SK-N-MC (cell line): ENCODE data around the gene GNLY.

Experiments used
- EZH2 ChIP-seq: fragments of 200-600 bp; sonication (generic); IDR thresholded peaks from one replicate; pipeline ENCODE4 v1.6.1; 2017; ENCODE audit warnings: antibody characterized with exemption
- FOXP2 ChIP-seq: optimal IDR thresholded peaks from 2 replicates; pipeline ENCODE3; 2011; ENCODE audit warnings: mild to moderate bottlenecking, moderate library complexity; ENCODE audit not compliant: insufficient read depth; ENCODE audit errors: extremely low read length, control extremely low read depth
- POLR2AphosphoS5 ChIP-seq: IDR thresholded peaks from 2 replicates; pipeline ENCODE4 v1.6.1; 2012; ENCODE audit warnings: mild to moderate bottlenecking, low read depth, low read length, borderline replicate concordance

DNA sequence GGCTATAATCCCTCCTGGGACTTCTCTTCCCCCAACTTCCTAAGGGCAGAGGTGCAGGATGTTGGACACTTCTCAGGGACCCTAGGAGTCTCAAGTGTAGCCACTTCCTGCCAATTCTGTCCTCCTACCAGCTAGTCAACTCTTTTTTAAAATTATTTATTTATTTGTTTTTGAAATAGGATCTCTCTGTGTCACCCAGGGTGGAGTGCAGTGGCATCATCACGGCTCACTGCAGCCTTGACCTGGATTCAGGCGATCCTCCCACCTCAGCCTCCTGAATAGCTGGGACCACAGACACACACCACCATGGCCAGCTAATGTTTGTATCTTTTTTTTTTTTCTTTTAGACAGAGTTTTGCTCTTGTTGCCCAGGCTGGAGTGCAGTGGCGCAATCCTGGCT, 37.7 kb upstream of the GNLY start:
- TF ChIP-seq EZH2: no peak
- TF ChIP-seq POLR2AphosphoS5: no peak
- TF ChIP-seq FOXP2: no peak
